Activated effector memory CD4-positive, alpha-beta T cell treated with Interleukin-2 at 50 U/mL for 16 hours (primary cell): ENCODE results near the gene COL5A1.

Experiments
- DNase-seq: peaks from one replicate; pipeline ENCODE4 v3.0.0-alpha.2; 2020

COL5A1 gene

GRCh38 chr9:134867917-134868750 lies 226.5 kb downstream of the COL5A1 start:
- no peak for DNase-seq

DNA sequence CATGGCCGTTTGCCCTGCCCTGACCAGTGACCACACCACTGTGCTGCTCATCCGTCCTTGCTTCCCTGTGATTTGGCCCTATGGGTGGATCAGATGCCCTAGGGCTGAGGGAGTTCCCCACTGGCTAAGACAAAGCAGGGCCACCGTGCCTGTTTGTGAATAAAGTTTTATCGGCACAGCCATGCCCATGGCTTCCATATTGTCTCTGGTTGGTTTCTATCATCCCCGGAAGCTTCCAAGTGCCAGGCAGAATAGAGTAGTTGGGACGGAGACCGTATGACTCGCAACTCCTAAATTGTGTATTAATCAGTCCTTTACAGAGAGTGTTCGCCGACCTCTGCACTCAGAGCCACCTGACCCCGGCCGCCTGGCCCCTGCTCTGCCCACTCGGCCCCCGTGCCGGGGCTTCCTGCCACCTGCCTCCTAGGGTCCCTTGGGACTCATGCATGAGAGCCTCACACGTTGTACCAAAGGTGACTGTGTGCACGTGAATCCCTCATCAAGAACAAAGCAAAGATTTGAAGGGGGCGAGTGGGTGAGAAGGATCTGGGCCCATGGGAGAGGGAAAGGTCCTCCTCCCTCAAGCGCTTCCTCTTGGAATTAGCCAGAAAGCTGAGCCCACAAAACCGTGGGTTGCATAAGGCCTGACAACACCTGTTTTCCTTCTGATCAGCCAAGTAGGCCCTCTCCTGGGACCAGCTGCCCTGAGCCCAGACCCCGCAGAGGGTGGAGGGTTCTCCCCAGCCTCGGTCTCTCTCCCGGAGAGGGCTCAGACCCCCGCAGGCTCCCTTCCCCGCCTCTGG lies 227.3 kb downstream of the COL5A1 start:
- no peak for DNase-seq

GRCh38 chr9:134869554-134870300 lies 228.1 kb downstream of the COL5A1 start:
- no peak for DNase-seq

GRCh38 chr9:134870301-134870694 lies 228.7 kb downstream of the COL5A1 start:
- no peak for DNase-seq

DNA sequence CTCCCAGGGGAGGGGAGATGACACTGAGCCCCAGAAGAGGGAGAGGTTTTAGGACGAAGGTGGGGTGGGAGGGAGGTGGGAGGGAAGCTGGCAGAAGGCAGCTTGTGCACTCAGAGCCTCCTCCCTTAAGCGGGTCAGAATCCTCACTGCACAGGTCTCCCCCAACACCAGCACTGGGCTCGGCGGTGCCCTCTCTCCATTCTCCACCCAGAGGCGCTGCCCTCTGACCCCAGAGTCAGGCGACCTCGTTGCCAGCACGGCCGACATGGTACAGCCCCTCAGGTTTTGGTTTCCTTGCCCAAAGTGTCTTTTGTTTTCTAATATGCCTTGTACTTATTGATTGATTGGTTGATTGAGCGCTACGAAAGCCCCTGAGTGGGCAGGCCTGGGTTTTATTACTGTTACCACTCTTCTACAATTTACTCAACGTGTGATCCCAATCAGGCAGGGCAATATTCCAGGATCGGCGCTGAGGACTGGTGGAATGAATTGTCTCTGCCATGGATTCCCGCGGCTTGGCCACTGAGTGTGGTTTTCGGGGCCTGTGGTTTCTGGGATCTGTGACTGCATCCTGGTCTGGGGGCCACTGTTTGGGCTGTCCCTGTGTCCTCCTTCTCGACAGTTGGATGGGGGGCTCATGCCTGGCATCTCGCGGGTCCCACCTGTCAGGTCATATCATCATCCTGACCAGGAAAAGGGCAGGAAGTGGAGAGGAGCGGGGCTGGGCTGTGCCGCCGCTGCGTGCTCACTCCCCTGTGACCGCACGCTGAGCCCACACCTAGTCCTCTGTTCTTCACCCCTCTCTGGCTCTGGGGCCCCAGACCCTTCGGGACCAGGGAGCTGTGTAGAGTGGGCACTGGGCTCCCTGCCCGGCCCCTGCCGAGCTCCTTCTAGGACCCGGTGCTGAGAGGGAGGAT lies 229.4 kb downstream of the COL5A1 start:
- no peak for DNase-seq

DNA sequence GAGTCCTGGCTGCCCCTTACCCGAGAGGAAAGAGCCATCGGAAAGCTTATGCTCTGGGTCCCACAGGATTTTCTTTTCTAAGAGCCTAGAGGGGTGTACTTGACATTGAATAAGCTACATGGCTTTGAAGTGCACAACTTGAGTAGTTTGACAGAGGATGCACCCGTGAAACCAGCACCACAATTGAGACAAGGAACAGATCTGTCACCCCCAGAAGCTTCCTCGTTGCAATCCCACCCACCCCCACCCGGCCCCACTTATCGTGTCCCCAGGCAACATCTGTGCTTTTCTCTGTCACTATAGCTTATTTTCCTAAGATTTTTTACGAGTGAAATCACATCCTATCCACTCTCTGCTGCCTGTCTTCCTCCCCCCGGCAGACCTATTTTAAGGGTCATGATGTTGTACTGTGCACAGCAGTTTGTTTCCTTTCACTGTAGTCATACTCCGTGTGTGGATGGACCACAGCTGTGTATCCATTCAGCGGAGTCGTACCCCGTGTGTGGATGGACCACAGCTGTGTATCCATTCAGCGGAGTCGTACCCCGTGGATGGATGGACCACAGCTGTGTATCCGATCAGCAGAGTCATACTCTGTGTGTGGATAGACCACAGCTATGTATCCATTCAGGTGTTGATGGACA lies 230.2 kb downstream of the COL5A1 start:
- DNase-seq, result no peak

- DNase-seq, result no peak
These were observed 231.1 kb downstream of the COL5A1 start for GRCh38 chr9:134872482-134873231.

DNA sequence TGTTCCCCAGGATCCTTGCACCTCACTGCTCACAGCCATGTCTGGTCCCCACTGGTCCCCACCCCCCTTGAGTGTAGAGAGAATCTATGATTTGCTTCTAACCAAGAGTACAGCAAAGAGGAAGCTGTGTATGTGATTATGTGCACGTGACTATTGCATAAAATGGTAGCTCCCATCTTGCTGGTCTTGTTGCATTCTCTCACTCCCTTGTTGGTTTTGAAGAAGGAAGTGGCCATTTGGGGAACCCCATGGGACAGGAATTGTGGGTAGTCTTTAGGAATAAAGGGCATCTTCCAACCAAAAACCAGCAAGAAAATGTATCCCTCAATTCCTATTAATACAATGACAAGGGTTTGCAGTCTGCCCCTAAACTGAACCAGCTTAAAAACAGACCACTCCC lies 233.8 kb downstream of the COL5A1 start:
- DNase-seq, result no peak

GRCh38 chr9:134877541-134877940 lies 235.9 kb downstream of the COL5A1 start:
- no peak for DNase-seq

GRCh38 chr9:134879664-134880483 lies 238.3 kb downstream of the COL5A1 start:
- DNase-seq, result no peak

GRCh38 chr9:134880484-134881312 lies 239.1 kb downstream of the COL5A1 start, which contains the start of gene FCN2:
FCN2 (plus strand) TSS chr9:134880810; CDS start chr9:134880822, 12 bp downstream.
- no peak for DNase-seq

GRCh38 chr9:134881313-134881670 lies 239.7 kb downstream of the COL5A1 start:
- no peak for DNase-seq

- no peak for DNase-seq
These were observed 240.7 kb downstream of the COL5A1 start for GRCh38 chr9:134882204-134882785.

DNA sequence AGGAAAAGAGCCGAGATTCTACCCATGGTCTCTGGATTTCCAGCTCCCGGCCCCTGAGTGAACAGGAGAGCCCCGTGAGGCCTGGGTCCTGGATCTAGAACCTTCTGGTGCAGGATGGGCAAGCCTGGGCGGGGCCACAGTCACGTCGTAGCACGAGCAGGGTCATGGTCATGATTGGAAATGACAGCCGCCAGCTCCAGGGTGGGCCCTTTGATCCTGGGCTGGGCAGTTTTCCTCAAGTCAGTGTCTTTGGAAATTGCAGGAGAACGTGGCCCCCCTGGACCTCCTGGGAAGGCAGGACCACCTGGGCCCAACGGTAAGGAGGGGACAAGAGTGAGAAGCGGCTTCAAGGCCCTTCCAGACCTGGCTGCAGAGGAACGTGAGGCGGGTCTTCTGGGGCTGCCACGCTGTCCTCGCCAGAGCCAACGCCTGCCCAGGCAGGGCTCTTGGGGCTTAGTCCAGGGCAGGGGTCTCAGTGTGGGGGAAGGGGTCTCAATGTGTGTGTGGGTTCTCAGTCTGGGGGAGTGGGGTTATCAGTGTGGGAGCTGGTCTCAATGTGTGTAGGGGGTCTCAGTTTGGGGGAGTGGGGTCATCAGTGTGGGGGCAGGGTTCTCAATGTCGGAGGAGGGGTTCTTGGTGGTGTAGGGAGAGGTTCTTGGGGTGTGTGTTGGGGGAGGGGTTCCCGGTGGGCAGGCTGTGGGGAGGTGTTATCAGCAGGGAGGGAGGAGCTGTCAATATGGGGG lies 241.6 kb downstream of the COL5A1 start:
- no peak for DNase-seq

DNA sequence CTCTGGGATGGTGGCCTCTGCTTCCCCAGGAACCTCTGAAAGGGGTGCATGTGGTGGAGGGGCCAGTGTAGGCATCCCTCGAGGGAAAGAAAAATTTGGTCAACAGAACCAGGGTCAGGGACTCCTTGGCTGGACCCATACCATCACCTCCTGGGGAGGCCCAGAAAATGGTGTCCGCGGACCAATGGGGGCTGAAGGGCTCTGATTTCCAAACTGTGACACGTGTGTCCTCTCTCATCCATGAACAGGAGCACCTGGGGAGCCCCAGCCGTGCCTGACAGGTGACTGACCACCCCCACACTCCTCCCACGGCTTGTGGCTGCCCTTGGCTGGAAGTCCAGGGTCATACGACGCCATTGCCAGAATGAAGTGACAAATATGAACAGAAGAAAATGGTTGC lies 242.9 kb downstream of the COL5A1 start:
- no peak for DNase-seq

GRCh38 chr9:134885001-134885678 lies 243.5 kb downstream of the COL5A1 start:
- no peak for DNase-seq

GRCh38 chr9:134885679-134886412 lies 244.2 kb downstream of the COL5A1 start:
- DNase-seq, result no peak
